HEK293 (cell line): Measurements from ENCODE around the gene SLC1A2.

Experiments
- CTCF ChIP-seq: fragments of 450-650 bp; formaldehyde crosslinking; IDR thresholded peaks from 2 replicates; pipeline ENCODE4 v1.5.1; 2016; ENCODE audit warnings: missing biosample characterization, missing genetic modification characterization
- REST ChIP-seq: fragments of 450-650 bp; formaldehyde crosslinking; IDR thresholded peaks from 2 replicates; pipeline ENCODE4 v1.5.1; 2016; ENCODE audit warnings: missing biosample characterization, missing genetic modification characterization
- ZNF274 ChIP-seq, 2 experiments: fragments of 200-500 bp in 1 of 2; fragments of 450-650 bp in 1 of 2; sonication (Bioruptor generic) in 1 of 2; formaldehyde crosslinking in 1 of 2; IDR thresholded peaks; 2 replicates each; pipeline versions ENCODE4 v1.5.1 to v1.6.1; 2014 to 2016; ENCODE audit warnings: borderline replicate concordance in 1 of 2, inconsistent platforms in 1 of 2, low read length in 1 of 2, missing biosample characterization in 1 of 2, missing genetic modification characterization in 1 of 2
- ZNF335 ChIP-seq: fragments of 450-650 bp; formaldehyde crosslinking; conservative IDR thresholded peaks from 2 replicates; pipeline ENCODE4 v1.5.1; 2016; ENCODE audit warnings: missing biosample characterization, missing genetic modification characterization
- ZNF350 ChIP-seq: fragments of 450-650 bp; formaldehyde crosslinking; IDR thresholded peaks from 2 replicates; pipeline ENCODE4 v1.5.0; 2017; ENCODE audit warnings: missing biosample characterization, mild to moderate bottlenecking, missing genetic modification characterization
- ZNF510 ChIP-seq: fragments of 450-650 bp; formaldehyde crosslinking; IDR thresholded peaks from 2 replicates; pipeline ENCODE4 v1.5.1; 2018; ENCODE audit warnings: mild to moderate bottlenecking, missing genetic modification characterization, missing biosample characterization; ENCODE audit not compliant: insufficient replicate concordance
- ZNF561 ChIP-seq: fragments of 450-650 bp; IDR thresholded peaks from 2 replicates; pipeline ENCODE4 v1.5.1; 2018; ENCODE audit warnings: missing biosample characterization, missing genetic modification characterization, borderline replicate concordance
- ZNF654 ChIP-seq: fragments of 450-650 bp; formaldehyde crosslinking; IDR thresholded peaks from 2 replicates; pipeline ENCODE4 v1.5.1; 2016; ENCODE audit warnings: low read depth, missing biosample characterization, missing genetic modification characterization
- ZNF777 ChIP-seq: fragments of 450-650 bp; formaldehyde crosslinking; IDR thresholded peaks from 2 replicates; pipeline ENCODE4 v1.5.1; 2017; ENCODE audit warnings: missing biosample characterization, missing genetic modification characterization, borderline replicate concordance

GRCh38 chr11:35398881-35399280 lies 20.5 kb downstream of the SLC1A2 start:
- TF ChIP-seq ZNF654 (no peak), ZNF335 (no peak), ZNF510 (tag by site-specific recombination) (no peak), ZNF777 (tag by site-specific recombination) (no peak), CTCF (no peak), REST (no peak), ZNF561 (tag by site-specific recombination) (no peak), ZNF274 (IDR thresholded peaks at IDR 0.05; ENCODE audit: low read length) (no peak), ZNF274 (tag by site-specific recombination; IDR thresholded peaks at IDR 0.05; ENCODE audit: borderline replicate concordance) (no peak), ZNF350 (no peak)
